SK-N-MC (cell line): ENCODE measurements around the gene RBM26.

ENCODE experiments used
- EZH2 ChIP-seq: fragments of 200-600 bp; sonication (generic); IDR thresholded peaks from one replicate; pipeline ENCODE4 v1.6.1; 2017; ENCODE audit warnings: antibody characterized with exemption
- POLR2AphosphoS5 ChIP-seq: IDR thresholded peaks from 2 replicates; pipeline ENCODE4 v1.6.1; 2012; ENCODE audit warnings: mild to moderate bottlenecking, low read depth, low read length, borderline replicate concordance

- TF ChIP-seq EZH2 = no peak
- no peak for TF ChIP-seq POLR2AphosphoS5
Measured at GRCh38 chr13:79393564-79394249, 12.3 kb downstream of the RBM26 start.
